MM.1S (cell line): Measurements from ENCODE around the gene KBTBD6.

ENCODE experiments used
- DNase-seq: peaks from one replicate; pipeline ENCODE4 v3.0.0-alpha.2; 2015
- H2AFZ ChIP-seq: fragments of 300-600 bp; sonication (generic); 2 replicates; pipeline ENCODE4 v1.6.0; 2016; ENCODE audit warnings: antibody characterized with exemption, low read length
- H3F3A ChIP-seq: fragments of 300-600 bp; sonication (generic); 2 replicates; pipeline ENCODE4 v1.6.1; 2016; ENCODE audit warnings: mild to moderate bottlenecking, antibody characterized with exemption, low read length, moderate library complexity, mixed read lengths; ENCODE audit not compliant: insufficient read depth
- H3K27ac ChIP-seq: fragments of 300-600 bp; sonication (generic); 2 replicates; pipeline ENCODE4 v1.5.1; 2016; ENCODE audit warnings: mild to moderate bottlenecking, low read length
- H3K27me3 ChIP-seq: fragments of 300-600 bp; sonication (generic); replicated peaks from 2 replicates; pipeline ENCODE4 v1.6.0; 2016; ENCODE audit warnings: low read length; ENCODE audit not compliant: insufficient read depth
- H3K36me3 ChIP-seq: fragments of 300-600 bp; sonication (generic); replicated peaks from 2 replicates; pipeline ENCODE4 v1.6.1; 2016; ENCODE audit warnings: mild to moderate bottlenecking, low read length, mixed read lengths; ENCODE audit not compliant: insufficient read depth
- H3K4me1 ChIP-seq: fragments of 300-600 bp; sonication (generic); 2 replicates; pipeline ENCODE4 v1.6.1; 2016; ENCODE audit warnings: low read length, mixed read lengths
- H3K4me2 ChIP-seq: fragments of 300-600 bp; sonication (generic); 2 replicates; pipeline ENCODE4 v1.6.0; 2016; ENCODE audit warnings: low read depth, low read length
- H3K4me3 ChIP-seq: fragments of 300-600 bp; sonication (generic); 2 replicates; pipeline ENCODE4 v1.5.1; 2016; ENCODE audit warnings: low read length, mixed read lengths
- H3K79me2 ChIP-seq: fragments of 300-600 bp; sonication (generic); 2 replicates; pipeline ENCODE4 v1.6.1; 2016; ENCODE audit warnings: mixed run types, low read length, mixed read lengths
- H3K9ac ChIP-seq: fragments of 300-600 bp; sonication (generic); 2 replicates; pipeline ENCODE4 v1.6.1; 2016; ENCODE audit warnings: low read length, mixed read lengths
- H3K9me2 ChIP-seq: fragments of 300-600 bp; sonication (generic); replicated peaks from 2 replicates; pipeline ENCODE4 v1.6.1; 2016; ENCODE audit warnings: mild to moderate bottlenecking, low read length, mixed read lengths; ENCODE audit not compliant: insufficient read depth
- H3K9me3 ChIP-seq: fragments of 300-600 bp; sonication (generic); replicated peaks from 2 replicates; pipeline ENCODE4 v1.6.1; 2016; ENCODE audit warnings: mild to moderate bottlenecking, low read length, mixed read lengths; ENCODE audit not compliant: insufficient read depth
- H4K20me1 ChIP-seq: fragments of 300-600 bp; sonication (generic); 2 replicates; pipeline ENCODE4 v1.6.1; 2016; ENCODE audit warnings: mild to moderate bottlenecking, low read length, moderate library complexity, mixed read lengths; ENCODE audit not compliant: insufficient read depth
- CTCF ChIP-seq: fragments of 300-600 bp; sonication (generic); IDR thresholded peaks from 2 replicates; pipeline ENCODE4 v1.5.1; 2016; ENCODE audit warnings: antibody characterized with exemption, low read length, mixed read lengths
- EZH2 ChIP-seq: fragments of 300-600 bp; sonication (generic); optimal IDR thresholded peaks from 2 replicates; pipeline ENCODE3; 2017; ENCODE audit warnings: low read depth, mild to moderate bottlenecking, antibody characterized with exemption, low read length, mixed read lengths
- EZH2phosphoT487 ChIP-seq: fragments of 300-600 bp; sonication (generic); IDR thresholded peaks from 2 replicates; pipeline ENCODE4 v1.6.1; 2018; ENCODE audit warnings: antibody characterized with exemption, low read length

Gene KBTBD6

GRCh38 chr13:41117869-41118268 lies 14.7 kb downstream of the KBTBD6 start:
- no peaks in the 10 kb centered on the region for H3K4me1 ChIP-seq
- no peaks in the 10 kb centered on the region for H3K9me2 ChIP-seq
- H2AFZ ChIP-seq = no peak overlapping the region

GRCh38 chr13:41111454-41111853 lies 21.1 kb downstream of the KBTBD6 start:
- TF ChIP-seq CTCF = no peak
- no peak for TF ChIP-seq EZH2phosphoT487
- TF ChIP-seq EZH2 = no peak
- Histone ChIP-seq H3F3A (no peaks in the 10 kb centered on the region), H4K20me1 (no peaks in the 10 kb centered on the region), H3K79me2 (no peaks in the 10 kb centered on the region), H3K4me3 (no peak overlapping the region), H3K4me2 (no peak overlapping the region), H3K27me3 (no peaks in the 10 kb centered on the region), H2AFZ (no peak overlapping the region), H3K27ac (no peak overlapping the region), H3K9me2 (no peaks in the 10 kb centered on the region), H3K36me3 (no peaks in the 10 kb centered on the region), H3K9me3 (no peaks in the 10 kb centered on the region), H3K4me1 (no peaks in the 10 kb centered on the region), H3K9ac (no peak overlapping the region)
- no peak for DNase-seq

More at GRCh38 chr13:41117869-41118268, 14.7 kb downstream of the KBTBD6 start:
- no peaks in the 10 kb centered on the region for H3K27me3 ChIP-seq
- no peak overlapping the region for H3K9ac ChIP-seq
- H3F3A ChIP-seq = no peaks in the 10 kb centered on the region
- H3K9me3 ChIP-seq = no peaks in the 10 kb centered on the region
- no peak for DNase-seq
- no peaks in the 10 kb centered on the region for H4K20me1 ChIP-seq
- no peak overlapping the region for H3K4me3 ChIP-seq
- H3K4me2 ChIP-seq = no peak overlapping the region
- no peaks in the 10 kb centered on the region for H3K79me2 ChIP-seq
- H3K27ac ChIP-seq = no peak overlapping the region
- TF ChIP-seq CTCF = no peak
- no peaks in the 10 kb centered on the region for H3K36me3 ChIP-seq

GRCh38 chr13:41107584-41108014 lies 25.0 kb downstream of the KBTBD6 start:
- Histone ChIP-seq H3K79me2 (no peaks in the 10 kb centered on the region), H3K9me3 (no peaks in the 10 kb centered on the region), H3K36me3 (no peaks in the 10 kb centered on the region), H3F3A (no peaks in the 10 kb centered on the region), H2AFZ (no peak overlapping the region), H3K27me3 (no peaks in the 10 kb centered on the region), H4K20me1 (no peaks in the 10 kb centered on the region), H3K9ac (no peak overlapping the region), H3K4me3 (no peak overlapping the region), H3K4me2 (no peak overlapping the region), H3K9me2 (no peaks in the 10 kb centered on the region), H3K4me1 (no peaks in the 10 kb centered on the region), H3K27ac (no peak overlapping the region)
- TF ChIP-seq CTCF (no peak), EZH2phosphoT487 (no peak)
- DNase-seq = no peak
